ENCODE data around the gene ISYNA1. TPM values are rescaled to one million over a fixed set of nuclear protein-coding genes. Genes with fewer than 3 reads are reported as not detected.

The ISYNA1 gene
- total and polyA plus RNA-seq, 2 of the 13 experiments (the other 11 are each of a cell fraction or from before 2014, with no cell fraction given): 29.6 to 48.5 TPM

DNA sequence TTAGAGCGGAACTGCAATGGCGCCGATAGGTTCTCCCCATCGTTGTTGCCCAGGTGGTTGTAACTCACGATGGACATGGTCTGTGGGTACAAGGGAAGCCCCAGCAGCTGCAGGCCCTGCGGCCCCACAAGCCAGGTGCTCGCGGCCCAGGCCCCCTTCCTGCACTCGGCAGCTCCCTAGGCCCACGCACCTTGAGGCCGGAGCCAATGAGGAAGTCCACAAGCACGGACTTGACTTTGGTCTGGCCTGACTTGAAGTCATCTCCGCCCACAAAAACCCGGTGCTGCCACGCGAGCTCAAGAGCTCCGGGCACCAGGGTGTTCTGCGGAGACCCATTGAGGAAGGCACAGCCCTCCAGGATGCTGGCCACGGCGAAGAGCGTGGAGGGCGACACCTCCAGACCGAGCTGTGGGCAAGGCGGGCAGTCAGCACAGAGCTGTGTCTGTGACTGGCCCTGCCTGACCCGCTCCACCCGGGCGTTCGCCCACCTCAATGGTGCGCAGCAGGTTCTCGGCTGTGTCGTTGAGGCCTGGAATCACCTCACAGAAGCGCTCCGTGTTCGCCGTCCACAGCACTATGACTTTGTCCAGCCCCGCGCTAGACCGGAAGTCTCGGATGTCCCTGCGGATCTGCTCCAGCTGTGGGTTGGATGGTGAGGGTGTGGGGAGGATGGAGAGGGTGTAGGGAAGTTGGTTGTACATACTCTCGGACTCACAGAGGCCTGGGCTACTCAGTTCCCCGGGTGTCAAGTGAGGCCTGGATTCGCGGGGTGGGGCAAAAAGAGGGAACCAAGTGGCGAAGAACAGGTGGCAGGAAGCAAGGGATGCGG lies 1.9 kb downstream of the ISYNA1 start:
- Histone ChIP-seq H3K9me3 (ENCODE audit: low read length) (no peaks in the 10 kb centered on the region), H3K4me3 (replicated peaks in 1 of 3; ENCODE audit: insufficient read depth in 1 of 3, low read depth in 2 of 3, low read length in 3 of 3) (no peak overlapping the region), H2AFZ (ENCODE audit: low read length) (no peak overlapping the region), H3K9ac (ENCODE audit: insufficient read depth, low read depth, low read length) (no peak overlapping the region), H3K27me3 (ENCODE audit: control insufficient read depth in 1 of 2, insufficient read depth in 2 of 2, low read length in 2 of 2) (no peaks in the 10 kb centered on the region), H3K36me3 (replicated peaks in 1 of 2; ENCODE audit: control insufficient read depth in 1 of 2, insufficient read depth in 2 of 2, low read length in 2 of 2) (peaks cover 0 to 3% of the 10 kb centered on the region in 2 experiments; a peak in 1 of 5 replicates), H3K27ac (ENCODE audit: extremely low read length, insufficient read depth, low read length) (no peak overlapping the region), H3K4me1 (ENCODE audit: insufficient read depth, low read length) (peaks cover 30% of the 10 kb centered on the region), H4K20me1 (ENCODE audit: insufficient read depth, low read length) (peaks cover 6% of the 10 kb centered on the region; the same call in 1 of the 2 replicates), H3K79me2 (ENCODE audit: insufficient read depth, low read length) (no peaks in the 10 kb centered on the region), H3K4me2 (ENCODE audit: low read depth, low read length) (peak overlapping the region; percentile 49; the same call in 1 of the 2 replicates)
- 95% methylated on average over 41 of the region's 46 CpGs for WGBS (ENCODE audit: low lambda C conversion rate)
- DNase-seq (ENCODE audit: low spot score) (no peak), ATAC-seq (no peak), FAIRE-seq (no peak)
- in situ Hi-C loops (cut with HindIII; ENCODE audit: extremely low pct_ligation_motif_present, low pct_unique_long_range_greater_than_20kb) (no loop called here), intact Hi-C loops (cut with micrococcal nuclease; ENCODE audit: unreplicated experiment) (no loop called here)
- no TSS peak for BruUV-seq (replicated peaks)
- CTCF ChIA-PET (ENCODE audit: low intra/inter-chr PET ratio, low total read pairs): no interaction called here
- TF ChIP-seq HIVEP1 (CRISPR knock-in tag; IDR thresholded peaks at IDR 0.05): no peak
- TF ChIP-seq, protein P1, sequence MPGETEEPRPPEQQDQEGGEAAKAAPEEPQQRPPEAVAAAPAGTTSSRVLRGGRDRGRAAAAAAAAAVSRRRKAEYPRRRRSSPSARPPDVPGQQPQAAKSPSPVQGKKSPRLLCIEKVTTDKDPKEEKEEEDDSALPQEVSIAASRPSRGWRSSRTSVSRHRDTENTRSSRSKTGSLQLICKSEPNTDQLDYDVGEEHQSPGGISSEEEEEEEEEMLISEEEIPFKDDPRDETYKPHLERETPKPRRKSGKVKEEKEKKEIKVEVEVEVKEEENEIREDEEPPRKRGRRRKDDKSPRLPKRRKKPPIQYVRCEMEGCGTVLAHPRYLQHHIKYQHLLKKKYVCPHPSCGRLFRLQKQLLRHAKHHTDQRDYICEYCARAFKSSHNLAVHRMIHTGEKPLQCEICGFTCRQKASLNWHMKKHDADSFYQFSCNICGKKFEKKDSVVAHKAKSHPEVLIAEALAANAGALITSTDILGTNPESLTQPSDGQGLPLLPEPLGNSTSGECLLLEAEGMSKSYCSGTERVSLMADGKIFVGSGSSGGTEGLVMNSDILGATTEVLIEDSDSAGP (CRISPR knock-in tag; IDR thresholded peaks at IDR 0.05; ENCODE audit: borderline replicate concordance): 0 out of 2 replicates have a peak, but pooled peaks have one; percentile 30
- 0 out of 4 replicates have a peak, but pooled peaks of 1 of the 2 experiments have one; percentile 16 for TF ChIP-seq POLR2A (IDR thresholded peaks at IDR 0.05; ENCODE audit: insufficient read depth in 1 of 2, low read depth in 2 of 2, low read length in 2 of 2)
- peak; percentile 9 for TF ChIP-seq SRSF1 (optimal IDR thresholded peaks at IDR 0.05; ENCODE audit: low read depth, low read length)
- TF ChIP-seq TAF15 (IDR thresholded peaks at IDR 0.05; ENCODE audit: low read depth, low read length, poor library complexity, severe bottlenecking): no peak
- TF ChIP-seq HNRNPL (IDR thresholded peaks at IDR 0.05; ENCODE audit: low read depth, low read length): 0 out of 2 replicates have a peak, but pooled peaks have one; percentile 40
- TF ChIP-seq HOXA3 (CRISPR knock-in tag; IDR thresholded peaks at IDR 0.05): 0 out of 2 replicates have a peak, but pooled peaks have one; percentile 12
- peak; percentile 22 for TF ChIP-seq PRPF4 (IDR thresholded peaks at IDR 0.05; ENCODE audit: low read depth, low read length, poor library complexity, severe bottlenecking)
- POLR2A ChIA-PET: no interaction called here
